PC-3 (cell line): ENCODE measurements around the gene FRMPD4. TPM values are rescaled to one million over a fixed set of nuclear protein-coding genes. Genes with fewer than 3 reads are reported as not detected.

Experiments used
- ATAC-seq: fragments of 200-7000 bp; cut with Tn5 transposase; 2 replicates; pipeline ENCODE4 v1.9.1; 2020; ENCODE audit warnings: mild to moderate bottlenecking, moderate library complexity
- BruUV-seq: library from RNA; stranded (reverse); fragments of 400-500 nt; replicated peaks from 2 replicates; lab custom pipeline; 2021; lab: Mats Ljungman, UMichigan
- CTCF ChIA-PET: fragments of 300-600 bp; sonication (Branson Sonifier 250); formaldehyde crosslinking; loops from one replicate; lab custom pipeline; 2022; ENCODE audit warnings: antibody characterized with exemption; lab: Charles Lee
- POLR2A ChIA-PET: fragments of 300-600 bp; sonication (Branson Sonifier 250); formaldehyde crosslinking; loops from one replicate; lab custom pipeline; 2022; ENCODE audit warnings: antibody characterized with exemption; ENCODE audit not compliant: unreplicated experiment; lab: Charles Lee
- DNase-seq: peaks from one replicate; pipeline ENCODE4 v3.0.0-alpha.2; 2015
- H2AFZ ChIP-seq: fragments of 300-600 bp; sonication (generic); 2 replicates; pipeline ENCODE4 v1.6.0; 2016; ENCODE audit warnings: antibody characterized with exemption, low read length
- H3F3A ChIP-seq: fragments of 300-600 bp; sonication (generic); one replicate; pipeline ENCODE4 v1.6.0; 2017; ENCODE audit warnings: antibody characterized with exemption, low read length, control low read depth, mild to moderate bottlenecking; ENCODE audit not compliant: unreplicated experiment
- H3K27ac ChIP-seq: fragments of 300-600 bp; sonication (generic); 2 replicates; pipeline ENCODE4 v1.5.1; 2016; ENCODE audit warnings: mild to moderate bottlenecking, low read length
- H3K27me3 ChIP-seq: fragments of 300-600 bp; sonication (generic); 2 replicates; pipeline ENCODE4 v1.6.1; 2016; ENCODE audit warnings: low read length, mixed read lengths
- H3K36me3 ChIP-seq: fragments of 300-600 bp; sonication (generic); 2 replicates; pipeline ENCODE4 v1.6.1; 2016; ENCODE audit warnings: low read depth, mixed run types, low read length, mixed read lengths
- H3K4me1 ChIP-seq: fragments of 300-600 bp; sonication (generic); 2 replicates; pipeline ENCODE4 v1.5.1; 2016; ENCODE audit warnings: low read length; ENCODE audit not compliant: insufficient read depth
- H3K4me2 ChIP-seq: fragments of 300-600 bp; sonication (generic); 2 replicates; pipeline ENCODE4 v1.6.0; 2016; ENCODE audit warnings: low read length
- H3K4me3 ChIP-seq: fragments of 300-600 bp; sonication (generic); 2 replicates; pipeline ENCODE4 v1.5.1; 2016; ENCODE audit warnings: mild to moderate bottlenecking, low read length, mixed read lengths
- H3K79me2 ChIP-seq: fragments of 300-600 bp; sonication (generic); 2 replicates; pipeline ENCODE4 v1.6.1; 2017; ENCODE audit warnings: low read length, mixed read lengths
- H3K9ac ChIP-seq: fragments of 300-600 bp; sonication (generic); 2 replicates; pipeline ENCODE4 v1.6.0; 2016; ENCODE audit warnings: mild to moderate bottlenecking, low read length
- H3K9me2 ChIP-seq: fragments of 300-600 bp; sonication (generic); replicated peaks from 2 replicates; pipeline ENCODE4 v1.6.1; 2016; ENCODE audit warnings: mixed run types, low read length, mixed read lengths
- H3K9me3 ChIP-seq: fragments of 300-600 bp; sonication (generic); 2 replicates; pipeline ENCODE4 v1.6.1; 2016; ENCODE audit warnings: low read length, mixed read lengths
- H4K20me1 ChIP-seq: fragments of 300-600 bp; sonication (generic); 2 replicates; pipeline ENCODE4 v1.6.1; 2016; ENCODE audit warnings: low read length, mixed read lengths
- EZH2 ChIP-seq: fragments of 300-600 bp; sonication (generic); IDR thresholded peaks from one replicate; pipeline ENCODE4 v1.6.1; 2017; ENCODE audit warnings: antibody characterized with exemption, mild to moderate bottlenecking, low read length; ENCODE audit not compliant: unreplicated experiment
- EZH2phosphoT487 ChIP-seq: fragments of 300-600 bp; sonication (generic); IDR thresholded peaks from 2 replicates; pipeline ENCODE4 v1.6.1; 2018; ENCODE audit warnings: mild to moderate bottlenecking, antibody characterized with exemption, low read length, borderline replicate concordance
- intact Hi-C: fragments of 100-400 bp; cut with micrococcal nuclease; formaldehyde crosslinking; loops from 2 replicates; pipeline ENCODE4 v1.9.0; 2023
- total RNA-seq: library from RNA; depleted of rRNA; stranded (reverse); fragments of >200 nt; gene quantifications from 2 replicates; pipeline ENCODE4 v1.2.3, GENCODE V29; 2014
- TF ChIP-seq, protein P1 (sequence below): fragments of 300-600 bp; sonication (generic); conservative IDR thresholded peaks from 2 replicates; pipeline ENCODE4 v1.5.1; 2017; ENCODE audit warnings: antibody characterized with exemption, low read depth, mild to moderate bottlenecking, low read length

FRMPD4 gene
- total RNA-seq, 1 experiment from 2014 or later: 0.15 TPM

DNA sequence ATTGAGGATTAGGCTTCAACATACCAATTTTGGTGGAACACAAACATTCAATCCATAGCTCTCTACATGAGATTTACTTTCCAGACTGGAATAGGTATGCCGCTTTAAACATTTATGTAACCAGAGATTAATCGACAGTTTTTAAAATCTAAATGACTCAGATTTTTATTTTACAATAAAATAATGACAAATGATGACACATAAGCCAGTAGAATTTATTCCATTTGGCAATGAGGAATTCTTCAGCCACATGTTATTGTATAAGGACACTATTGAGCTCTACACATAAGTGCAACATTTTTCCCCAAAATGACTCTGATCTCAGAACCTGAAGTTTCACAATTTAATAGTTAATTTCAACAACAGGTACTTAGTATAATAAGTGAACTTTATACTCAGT is 425.9 kb downstream of the FRMPD4 start:
- intact Hi-C loops: loop anchor here (10.0 kb wide), 1 partner anchor 479 kb away; no protein-coding TSS in a partner anchor
- Histone ChIP-seq H3K4me3 (no peak overlapping the region), H3K36me3 (no peaks in the 10 kb centered on the region), H3K27ac (peak overlapping the region; percentile 79), H3K27me3 (no peaks in the 10 kb centered on the region), H2AFZ (no peak overlapping the region), H3K9me2 (no peaks in the 10 kb centered on the region), H4K20me1 (no peaks in the 10 kb centered on the region), H3K4me1 (peaks cover 27% of the 10 kb centered on the region), H3K4me2 (peak overlapping the region; percentile 37), H3K9me3 (no peaks in the 10 kb centered on the region), H3K79me2 (no peaks in the 10 kb centered on the region), H3K9ac (no peak overlapping the region; the same call in 1 of the 2 replicates), H3F3A (no peaks in the 10 kb centered on the region)
- CTCF ChIA-PET: interaction anchor here (0.6 kb wide), 2 partner anchors 142 to 479 kb away, joined by 3 to 5 read pairs; no protein-coding TSS in a partner anchor
- TF ChIP-seq, protein P1, sequence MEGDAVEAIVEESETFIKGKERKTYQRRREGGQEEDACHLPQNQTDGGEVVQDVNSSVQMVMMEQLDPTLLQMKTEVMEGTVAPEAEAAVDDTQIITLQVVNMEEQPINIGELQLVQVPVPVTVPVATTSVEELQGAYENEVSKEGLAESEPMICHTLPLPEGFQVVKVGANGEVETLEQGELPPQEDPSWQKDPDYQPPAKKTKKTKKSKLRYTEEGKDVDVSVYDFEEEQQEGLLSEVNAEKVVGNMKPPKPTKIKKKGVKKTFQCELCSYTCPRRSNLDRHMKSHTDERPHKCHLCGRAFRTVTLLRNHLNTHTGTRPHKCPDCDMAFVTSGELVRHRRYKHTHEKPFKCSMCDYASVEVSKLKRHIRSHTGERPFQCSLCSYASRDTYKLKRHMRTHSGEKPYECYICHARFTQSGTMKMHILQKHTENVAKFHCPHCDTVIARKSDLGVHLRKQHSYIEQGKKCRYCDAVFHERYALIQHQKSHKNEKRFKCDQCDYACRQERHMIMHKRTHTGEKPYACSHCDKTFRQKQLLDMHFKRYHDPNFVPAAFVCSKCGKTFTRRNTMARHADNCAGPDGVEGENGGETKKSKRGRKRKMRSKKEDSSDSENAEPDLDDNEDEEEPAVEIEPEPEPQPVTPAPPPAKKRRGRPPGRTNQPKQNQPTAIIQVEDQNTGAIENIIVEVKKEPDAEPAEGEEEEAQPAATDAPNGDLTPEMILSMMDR: no peak
- TF ChIP-seq EZH2phosphoT487: no peak
- TF ChIP-seq EZH2: no peak
- peak; percentile 81 for DNase-seq
- POLR2A ChIA-PET: no interaction called here
- no TSS peak for BruUV-seq
- ATAC-seq: peak; percentile 73

DNA sequence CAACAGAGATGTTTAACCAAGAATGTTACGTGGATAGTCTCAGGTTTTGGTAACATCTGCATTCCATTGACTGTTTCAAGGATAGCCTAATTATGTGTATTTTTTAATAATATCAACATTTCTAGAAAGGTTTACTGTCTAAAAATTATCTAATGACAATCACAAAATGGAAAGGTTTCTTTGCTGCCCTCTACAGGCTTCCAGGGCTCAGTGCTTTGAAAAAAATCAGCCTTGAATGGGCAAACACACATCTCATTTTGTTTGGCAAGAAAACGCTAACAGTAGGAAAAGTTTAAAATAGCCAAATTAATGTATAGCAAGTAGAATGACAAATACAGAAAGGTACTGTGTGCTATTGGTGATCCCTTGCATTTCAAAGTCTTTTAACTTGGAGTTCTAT is 429.6 kb downstream of the FRMPD4 start:
- Histone ChIP-seq H3K27me3 (no peaks in the 10 kb centered on the region), H3K9ac (no peak overlapping the region), H3K9me3 (no peaks in the 10 kb centered on the region), H3K4me1 (peaks cover 25% of the 10 kb centered on the region), H2AFZ (no peak overlapping the region), H3K27ac (no peak overlapping the region), H3F3A (no peaks in the 10 kb centered on the region), H3K36me3 (no peaks in the 10 kb centered on the region), H4K20me1 (no peaks in the 10 kb centered on the region), H3K9me2 (no peaks in the 10 kb centered on the region), H3K79me2 (no peaks in the 10 kb centered on the region), H3K4me3 (no peak overlapping the region), H3K4me2 (no peak overlapping the region)
- POLR2A ChIA-PET: no interaction called here
- ATAC-seq (no peak), DNase-seq (peak; percentile 50)
- intact Hi-C loops: loop anchor here (10.0 kb wide), 1 partner anchor 483 kb away; no protein-coding TSS in a partner anchor
- no TSS peak for BruUV-seq
- TF ChIP-seq, protein P1: peak; percentile 72
- no peak for TF ChIP-seq EZH2phosphoT487
- CTCF ChIA-PET: interaction anchor here (0.7 kb wide), 1 partner anchor 300 kb away, joined by 3 read pairs; no protein-coding TSS in a partner anchor

DNA sequence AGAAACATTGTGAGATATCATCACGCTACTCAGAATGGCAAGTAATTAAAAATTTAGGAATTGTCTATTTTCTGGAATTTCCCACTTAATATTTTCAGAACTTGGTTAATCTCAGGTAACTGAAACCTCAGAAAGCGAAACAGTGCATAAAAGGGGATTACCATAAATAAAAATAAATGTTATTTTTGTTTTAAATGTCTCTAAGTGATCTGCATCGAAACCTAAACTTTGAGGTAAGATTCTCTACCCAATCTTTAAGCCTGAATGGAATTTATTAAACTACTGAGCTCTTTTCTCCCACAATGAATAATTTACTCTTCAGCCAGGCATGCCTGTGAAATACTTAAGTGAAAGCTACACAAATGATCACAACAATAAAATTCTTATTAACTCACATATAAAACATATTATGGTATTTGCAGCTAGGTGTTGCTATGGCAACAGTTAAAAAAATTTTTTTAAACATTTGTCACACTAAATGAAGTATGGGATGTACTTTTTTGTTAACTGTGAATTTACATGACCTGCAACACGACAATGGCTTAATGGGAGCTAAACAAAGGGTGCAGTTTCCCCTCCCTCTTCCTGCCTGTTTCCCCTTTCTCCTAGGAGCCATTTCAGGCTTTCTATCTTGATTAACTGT is 432.7 kb downstream of the FRMPD4 start:
- Histone ChIP-seq H3K4me2 (no peak overlapping the region), H2AFZ (no peak overlapping the region), H3K79me2 (no peaks in the 10 kb centered on the region), H3K4me1 (peaks cover 1% of the 10 kb centered on the region; the same call in 1 of the 2 replicates), H3K4me3 (no peak overlapping the region), H3K36me3 (no peaks in the 10 kb centered on the region), H3K9me3 (no peaks in the 10 kb centered on the region), H4K20me1 (no peaks in the 10 kb centered on the region), H3K27me3 (no peaks in the 10 kb centered on the region), H3K9me2 (no peaks in the 10 kb centered on the region), H3F3A (no peaks in the 10 kb centered on the region), H3K9ac (no peak overlapping the region), H3K27ac (no peak overlapping the region)
- DNase-seq (no peak), ATAC-seq (no peak; the same call in 1 of the 2 replicates)
- ChIA-PET POLR2A (no interaction called here), CTCF (no interaction called here)
- no TSS peak for BruUV-seq
- no peak for TF ChIP-seq EZH2
- TF ChIP-seq, protein P1: no peak
- no peak for TF ChIP-seq EZH2phosphoT487
- intact Hi-C loops: no loop called here
